HEK293T (cell line): ENCODE results near the gene AP3S2.

Experiments used
- FOXM1 ChIP-seq: fragments of 450-650 bp; IDR thresholded peaks from 2 replicates; pipeline ENCODE4 v1.6.1; 2017; ENCODE audit warnings: mild to moderate bottlenecking, borderline replicate concordance
- HDGF ChIP-seq: fragments of 450-650 bp; IDR thresholded peaks from 2 replicates; pipeline ENCODE4 v1.6.1; 2017; ENCODE audit warnings: antibody characterized with exemption, borderline replicate concordance
- SP1 ChIP-seq: fragments of 450-650 bp; IDR thresholded peaks from 2 replicates; pipeline ENCODE4 v1.6.1; 2017

- TF ChIP-seq SP1 (no peak), HDGF (no peak), FOXM1 (no peak)
Observed at GRCh38 chr15:89828281-89829145, 65.3 kb downstream of the AP3S2 start.
